GM18909 (cell line): ENCODE data around the gene LSM2.
A peak's percentile ranks its signal among the peaks of the same experiment; 100 is the strongest.
"Not testable (repeated sequence)": the region's sequence is repeated elsewhere in the genome, so short reads cannot be mapped to it uniquely, and the experiment has no call there.

Experiments
- ATAC-seq: cut with Tn5 transposase; IDR thresholded peaks from one replicate; pipeline ENCODE4 v1.9.1; 2021; ENCODE audit warnings: mild to moderate bottlenecking; ENCODE audit not compliant: unreplicated experiment, poor library complexity

The LSM2 gene

DNA sequence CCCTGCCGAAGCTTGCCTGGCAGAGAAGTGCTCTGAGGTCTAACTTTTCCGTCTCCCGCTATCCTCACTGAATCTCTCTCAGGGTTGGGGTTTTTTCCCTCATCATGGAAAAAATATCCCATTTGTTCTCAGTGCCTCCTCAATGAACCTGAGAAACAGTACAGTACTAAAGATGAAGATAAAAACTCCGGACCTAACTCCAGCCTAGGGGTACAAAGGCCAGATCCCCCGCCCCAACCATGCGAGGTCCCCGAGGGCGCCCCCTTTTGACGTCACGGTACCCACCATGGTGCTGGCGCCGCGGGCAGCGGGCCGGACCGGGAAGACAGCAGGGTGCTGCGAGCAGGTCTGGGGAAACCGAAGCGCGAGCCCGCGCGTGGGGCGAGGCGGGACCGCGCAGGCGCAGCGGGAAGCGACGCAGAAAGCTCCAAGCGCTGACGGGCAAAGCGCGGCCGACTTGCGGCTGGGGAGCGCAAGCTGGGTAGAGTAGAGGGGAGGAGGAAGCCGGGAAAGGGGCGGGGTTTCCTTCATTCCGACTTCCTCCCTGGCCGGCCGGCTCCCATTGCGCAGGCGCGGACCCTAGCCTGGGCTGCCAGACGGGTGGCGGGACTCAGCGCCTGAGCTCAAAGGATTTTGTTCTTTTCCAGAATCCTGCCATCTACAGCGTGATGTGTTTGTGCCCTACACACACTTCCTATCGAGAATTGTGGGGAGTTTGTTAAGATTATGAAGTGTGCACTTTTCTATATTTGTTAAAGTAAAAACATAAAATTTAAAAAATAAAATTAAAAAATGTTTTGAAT, at the start of gene LSM2:
Gene LSM2, minus strand, starts transcription at position 497 of the 803 bp plus-strand sequence. Its CDS starts 209 bp downstream, at position 288.
- peak; percentile 90 for ATAC-seq

DNA sequence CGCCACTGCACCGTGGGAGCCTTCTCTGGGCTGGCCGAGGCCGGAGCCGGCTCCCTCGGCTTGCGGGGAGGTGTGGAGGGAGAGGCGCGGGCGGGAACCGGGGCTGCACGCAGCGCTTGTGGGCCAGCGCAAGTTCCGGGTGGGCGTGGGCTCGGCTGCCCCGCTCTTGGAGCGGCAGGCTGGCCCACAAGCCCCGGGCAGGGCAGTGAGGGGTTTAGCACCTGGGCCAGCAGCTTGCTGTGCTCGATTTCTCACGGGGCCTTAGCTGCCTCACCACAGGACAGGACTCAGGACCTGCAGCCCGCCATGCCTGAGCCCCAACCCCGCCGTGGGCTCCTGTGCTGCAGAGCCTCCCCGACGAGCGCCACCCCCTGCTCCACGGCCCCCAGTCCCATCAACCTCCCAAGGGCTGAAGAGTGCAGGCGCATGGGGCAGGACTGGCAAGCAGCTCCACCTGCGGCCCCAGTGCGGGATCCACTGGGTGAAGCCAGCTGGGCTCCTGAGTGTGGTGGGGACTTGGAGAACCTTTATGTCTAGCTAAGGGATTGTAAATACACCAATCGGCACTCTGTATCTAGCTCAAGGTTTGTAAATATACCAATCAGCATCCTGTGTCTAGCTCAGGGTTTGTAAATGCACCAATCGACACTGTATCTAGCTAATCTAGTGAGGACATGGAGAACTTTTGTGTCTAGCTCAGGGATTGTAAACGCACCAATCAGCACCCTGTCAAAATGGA, 45.4 kb upstream of the LSM2 start:
- ATAC-seq, result not testable (repeated sequence)

DNA sequence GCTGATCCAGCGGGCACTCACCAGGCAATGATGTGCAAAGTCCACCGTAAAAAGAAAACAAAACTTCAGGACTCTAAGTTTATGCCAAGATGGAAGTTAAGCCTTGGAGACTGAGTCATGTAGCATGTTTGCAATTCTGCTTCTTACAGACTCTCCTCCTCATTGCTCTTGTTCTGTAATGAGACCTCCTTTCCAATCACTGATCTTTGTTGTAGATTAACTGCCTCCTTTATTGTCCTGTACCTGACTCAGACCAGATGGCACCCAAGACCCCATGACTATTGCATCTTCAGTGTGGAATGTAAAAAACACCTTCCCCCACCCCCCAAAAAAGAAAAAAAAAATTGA, 44.7 kb upstream of the LSM2 start:
- ATAC-seq, result no peak

DNA sequence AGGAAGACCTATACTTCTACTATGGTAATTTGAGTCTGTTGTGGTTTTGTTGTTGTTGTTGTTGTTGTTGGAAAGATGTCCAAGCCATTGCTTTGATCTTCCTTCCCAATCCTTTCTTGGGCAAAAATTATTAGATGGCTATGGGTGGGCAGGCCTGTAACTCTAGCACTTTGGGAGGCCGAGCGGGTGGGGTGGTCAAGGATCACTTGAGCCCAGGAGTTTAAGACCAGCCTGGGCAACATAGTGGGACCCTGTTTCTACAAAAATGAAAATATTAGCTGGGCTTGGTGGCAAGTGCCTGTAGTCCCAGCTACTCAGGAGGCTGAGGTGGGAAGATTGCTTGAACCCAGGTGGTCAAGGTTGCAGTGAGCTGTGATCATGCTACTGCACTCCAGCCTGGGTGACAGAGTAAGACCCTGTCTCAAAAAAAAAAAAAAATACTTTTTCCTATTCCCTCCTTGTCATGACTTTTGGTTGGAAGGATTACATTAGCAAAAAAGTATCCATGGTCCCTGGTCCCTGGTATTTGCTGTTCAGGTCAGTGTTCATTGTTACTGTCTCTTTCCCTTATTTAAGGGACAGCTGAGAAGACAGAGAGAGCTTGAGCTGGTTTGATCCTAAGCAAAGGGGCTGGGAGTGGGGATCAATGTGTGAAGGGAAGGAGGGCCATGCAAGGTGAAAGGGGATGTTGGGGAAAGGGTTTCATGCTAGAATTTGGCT, 44.2 kb upstream of the LSM2 start:
- ATAC-seq, result no peak

DNA sequence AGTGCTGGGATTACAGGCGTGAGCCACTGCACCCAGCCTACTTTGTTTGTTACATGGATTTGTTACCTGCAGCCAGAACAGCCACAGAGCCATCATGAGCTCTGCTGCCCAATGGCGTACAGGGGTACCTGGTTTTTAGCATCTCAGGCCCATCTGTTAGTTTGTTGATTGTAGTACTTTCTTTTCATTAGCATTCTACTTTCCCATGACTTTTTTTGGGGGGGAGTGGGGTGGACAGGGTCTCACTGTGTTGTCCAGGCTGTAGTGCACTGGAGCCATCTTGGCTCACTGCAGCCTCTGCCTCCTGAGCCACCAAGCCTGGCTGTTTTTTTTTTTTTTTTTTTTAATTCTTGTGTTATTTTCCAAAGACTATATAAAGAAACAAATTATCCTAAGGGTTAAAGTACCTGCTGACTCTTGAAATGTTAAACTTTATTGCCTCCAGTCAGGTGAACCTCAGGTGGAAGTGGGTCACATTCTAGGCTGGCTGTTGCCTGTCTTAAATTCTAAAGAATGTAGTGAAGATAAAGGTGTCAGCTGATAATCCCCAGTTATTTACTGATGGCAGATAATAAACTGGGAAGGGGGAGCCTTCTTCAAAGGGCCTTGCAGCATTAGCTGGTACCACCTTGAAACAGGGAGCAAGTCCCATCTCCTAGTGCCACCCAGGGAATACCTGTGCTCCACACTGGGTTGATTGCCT, 40.7 kb upstream of the LSM2 start:
- no peak for ATAC-seq

DNA sequence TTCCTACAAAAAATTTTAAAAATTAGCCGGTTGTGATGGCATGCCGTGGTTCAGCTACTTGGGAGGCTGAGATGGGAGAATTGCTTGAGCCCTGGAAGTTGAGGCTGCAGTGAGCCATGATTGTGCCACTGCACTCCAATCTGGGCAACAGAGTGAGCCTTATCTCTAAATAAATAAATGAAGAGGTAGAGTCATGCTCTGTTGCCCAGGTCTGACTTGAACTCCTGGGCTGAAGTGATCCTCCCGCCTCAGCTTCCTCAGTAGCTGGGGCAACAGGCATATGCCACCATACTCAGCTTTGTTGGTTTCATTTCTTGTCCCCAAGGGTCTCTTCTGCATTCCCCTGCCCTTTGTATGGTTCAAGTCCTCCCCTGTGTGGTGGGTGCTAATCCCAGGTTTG, 37.7 kb upstream of the LSM2 start:
- no peak for ATAC-seq

DNA sequence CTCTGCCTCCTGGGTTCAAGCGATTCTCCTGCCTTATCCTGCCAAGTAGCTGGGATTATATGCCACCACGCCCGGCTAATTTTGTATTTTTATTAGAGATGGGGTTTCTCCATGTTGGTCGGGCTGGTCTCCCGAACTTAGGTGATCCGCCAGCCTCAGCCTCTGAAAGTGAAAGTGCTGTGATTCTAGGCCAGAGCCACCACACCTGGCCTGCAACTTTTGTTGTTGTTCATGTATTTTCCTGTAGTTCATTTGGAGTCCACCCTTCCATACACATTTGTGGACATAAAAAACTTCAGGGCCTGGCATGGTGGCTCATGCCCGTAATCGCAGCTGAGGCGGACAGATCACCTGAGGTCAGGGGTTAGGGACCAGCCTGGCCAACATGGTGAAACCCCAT, 35.3 kb upstream of the LSM2 start:
- no peak for ATAC-seq

DNA sequence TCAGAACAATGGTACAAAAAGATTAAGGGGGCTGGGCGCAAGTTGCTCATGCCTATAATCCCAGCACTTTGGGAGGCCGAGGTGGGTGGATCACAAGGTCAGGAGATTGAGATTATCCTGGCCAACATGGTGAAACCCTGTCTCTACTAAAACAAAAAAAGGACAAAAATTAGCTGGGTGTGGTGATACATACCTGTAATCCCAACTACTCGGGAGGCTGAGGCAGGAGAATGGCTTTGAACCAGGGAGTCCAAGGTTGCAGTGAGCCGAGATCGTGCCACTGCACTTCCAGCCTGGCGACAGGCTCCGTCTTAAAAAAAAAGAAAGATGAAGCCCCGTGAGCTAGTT, 33.0 kb upstream of the LSM2 start:
- ATAC-seq, result not testable (repeated sequence)

DNA sequence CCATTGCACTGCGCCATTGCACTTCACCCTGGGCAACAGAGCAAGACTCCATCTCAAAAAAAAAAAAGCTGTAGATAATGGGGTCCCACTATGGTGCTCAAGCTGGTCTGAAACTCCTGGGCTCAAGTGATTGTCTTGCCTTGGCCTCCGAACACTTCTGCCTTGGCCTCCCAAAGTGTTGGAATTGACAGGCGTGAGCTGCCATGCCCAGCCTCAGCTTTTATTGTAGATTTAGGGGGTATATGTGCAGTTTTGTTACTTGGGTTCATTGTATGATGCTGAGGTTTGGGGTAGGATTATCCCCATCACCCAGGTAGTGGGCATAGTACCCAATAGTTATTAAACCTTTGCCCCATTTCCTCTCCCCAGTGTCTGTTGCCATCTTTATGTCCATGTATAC, 32.2 kb upstream of the LSM2 start:
- ATAC-seq, result no peak

DNA sequence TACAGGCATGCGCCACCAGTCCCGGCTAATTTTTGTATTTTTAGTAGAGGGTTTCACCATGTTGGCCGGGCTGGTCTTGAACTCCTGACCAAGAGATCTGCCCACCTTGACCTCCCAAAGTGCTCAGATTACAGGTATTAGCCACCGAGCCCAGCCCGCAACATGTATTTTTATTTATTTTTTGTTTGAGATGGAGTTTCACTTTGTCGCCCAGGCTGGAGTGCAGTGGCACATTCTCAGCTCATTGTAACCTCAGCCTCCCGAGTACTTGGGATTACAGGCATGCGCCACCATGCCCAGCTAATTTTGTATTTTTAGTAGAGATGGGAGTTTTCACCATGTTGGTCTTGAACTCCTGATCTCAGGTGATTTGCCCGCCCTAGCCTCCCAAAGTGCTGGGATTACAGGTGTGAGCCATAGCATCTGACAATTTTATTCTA, 31.4 kb upstream of the LSM2 start:
- not testable (repeated sequence) for ATAC-seq

DNA sequence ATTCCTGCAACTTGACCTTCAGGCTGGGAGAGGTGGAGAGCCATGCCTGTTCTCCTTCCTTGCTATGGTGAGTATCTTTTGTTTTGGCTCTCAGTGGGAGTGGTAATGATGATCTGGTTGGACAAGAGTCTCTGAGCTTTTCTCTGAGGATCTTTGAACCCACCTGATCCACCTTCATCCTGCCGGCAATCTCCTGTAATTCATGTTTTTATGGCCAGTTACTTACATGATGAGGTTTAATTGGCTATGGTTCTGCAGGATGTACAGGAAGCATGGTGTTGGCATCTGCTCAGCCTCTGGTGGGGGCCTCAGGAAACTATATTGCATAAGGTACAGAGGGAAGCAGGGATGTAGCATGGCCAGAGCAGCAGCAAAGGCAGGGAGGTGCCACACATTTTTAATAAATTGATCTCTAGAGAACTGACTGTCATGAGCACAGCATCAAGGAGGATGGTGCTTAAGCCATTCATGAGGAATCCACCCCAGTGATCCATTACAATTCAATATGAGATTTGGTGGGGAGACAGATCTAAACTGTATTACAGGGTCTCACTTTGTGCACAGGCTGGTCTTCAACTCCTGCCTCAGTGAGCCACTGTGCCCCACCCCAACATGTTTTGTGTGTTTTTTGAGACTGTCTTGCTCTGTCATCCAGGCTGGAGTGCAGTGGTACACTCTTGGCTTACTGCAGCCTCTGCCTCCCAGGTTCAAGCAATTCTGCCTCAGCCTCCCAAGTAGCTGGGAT, 30.8 kb upstream of the LSM2 start:
- no peak for ATAC-seq

DNA sequence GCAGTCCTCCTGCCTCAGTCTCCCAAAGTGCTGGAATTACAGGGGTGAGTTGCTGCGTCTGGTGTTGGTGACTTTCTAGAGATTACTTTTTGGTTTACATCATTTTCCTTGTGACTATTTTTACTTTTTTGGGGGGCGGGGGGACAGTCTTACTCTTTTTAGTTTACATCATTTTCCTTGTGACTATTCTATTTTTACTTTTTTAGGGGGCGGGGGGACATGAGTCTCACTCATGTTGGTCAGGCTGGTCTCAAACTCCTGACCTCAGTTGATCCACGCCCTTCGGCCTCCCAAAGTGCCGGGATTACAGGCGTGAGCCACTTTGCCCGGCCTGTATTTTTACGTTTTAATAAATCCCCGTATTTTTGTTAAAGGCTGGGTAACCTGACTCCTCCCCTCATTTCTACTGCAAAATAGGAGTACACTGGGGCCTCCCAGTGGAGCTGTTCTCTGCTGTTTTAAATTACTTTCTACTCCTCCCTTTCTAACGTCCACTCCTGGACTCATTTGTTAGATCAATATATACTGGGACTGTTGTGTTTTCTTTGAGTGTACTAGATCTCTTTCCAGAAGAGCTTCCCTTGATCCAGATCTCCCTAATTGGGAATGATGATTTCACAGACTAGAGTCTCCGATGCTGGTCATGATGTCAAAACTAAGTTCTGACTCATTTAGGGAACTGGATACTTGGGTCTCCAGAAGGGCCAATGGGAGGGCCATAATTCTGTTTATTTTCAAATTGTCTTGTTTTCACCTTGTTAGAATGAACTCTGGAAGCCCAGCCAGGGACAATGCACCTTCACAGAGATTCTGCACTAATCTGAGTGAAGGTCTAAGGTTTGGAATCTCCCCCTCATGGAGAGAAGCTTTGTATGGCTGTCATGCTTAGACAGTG, 30.0 kb upstream of the LSM2 start:
- no peak for ATAC-seq

DNA sequence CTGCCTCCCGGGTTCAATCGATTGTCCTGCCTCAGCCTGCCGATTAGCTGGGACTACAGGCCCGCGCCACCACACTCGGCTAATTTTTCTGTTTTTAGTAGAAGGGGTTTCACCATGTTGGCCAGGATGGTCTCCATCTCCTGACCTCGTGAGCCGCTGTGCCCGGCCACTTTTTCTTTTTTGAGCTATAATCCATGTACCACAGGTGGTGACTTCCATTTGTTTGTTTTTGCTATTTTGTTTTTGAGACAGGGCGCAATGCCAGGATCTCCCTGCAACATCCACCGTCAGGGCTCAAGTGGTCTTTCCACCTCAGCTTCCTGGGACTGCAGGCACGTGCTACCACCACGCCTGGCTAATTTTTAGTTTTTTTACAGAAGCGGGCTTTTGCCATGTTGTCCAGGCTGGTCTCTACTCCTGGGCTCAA, 29.3 kb upstream of the LSM2 start:
- no peak for ATAC-seq

DNA sequence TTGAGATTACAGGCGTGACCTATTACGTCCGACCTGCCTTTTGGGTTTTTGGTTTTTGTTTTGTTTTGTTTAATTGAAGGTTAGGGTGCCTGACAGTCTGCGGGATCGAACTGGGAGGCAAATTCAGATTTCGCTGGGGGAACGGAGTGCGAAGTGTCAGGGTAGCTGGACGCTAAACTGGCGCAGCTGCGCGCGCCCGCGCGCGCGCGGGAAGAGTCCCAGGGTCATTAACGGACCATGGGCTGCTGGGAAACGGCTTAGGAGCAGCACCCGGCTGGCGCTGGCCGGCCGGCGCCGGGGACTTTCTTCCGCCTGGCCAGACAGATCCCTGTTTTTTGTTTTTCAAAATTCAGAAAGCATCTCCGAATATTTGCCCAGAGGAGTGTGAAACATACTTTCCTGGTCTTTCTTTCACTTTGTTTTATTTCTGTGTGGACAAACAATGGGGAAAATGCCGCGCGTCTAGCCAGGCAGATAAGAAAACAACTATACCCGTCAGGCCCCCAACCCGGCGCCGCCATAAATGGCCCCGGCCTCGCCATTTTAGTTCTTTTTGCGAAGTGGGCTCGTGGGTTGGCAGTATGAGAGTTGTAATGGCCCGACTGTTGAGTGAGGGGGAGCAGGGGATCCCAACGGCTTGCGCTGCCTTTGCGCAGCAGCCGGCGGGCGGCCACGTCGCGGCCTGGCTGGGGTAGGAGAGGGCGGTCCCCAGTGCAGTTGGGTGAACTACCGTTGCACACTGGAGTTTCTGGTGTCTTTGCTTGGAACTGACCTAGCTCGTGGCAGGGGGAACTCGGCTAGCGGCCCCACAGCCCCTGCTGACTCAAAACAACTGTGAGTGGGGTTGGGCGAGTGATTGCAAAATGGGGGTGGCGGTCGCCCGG, 27.8 kb upstream of the LSM2 start:
- peak; percentile 42 for ATAC-seq

DNA sequence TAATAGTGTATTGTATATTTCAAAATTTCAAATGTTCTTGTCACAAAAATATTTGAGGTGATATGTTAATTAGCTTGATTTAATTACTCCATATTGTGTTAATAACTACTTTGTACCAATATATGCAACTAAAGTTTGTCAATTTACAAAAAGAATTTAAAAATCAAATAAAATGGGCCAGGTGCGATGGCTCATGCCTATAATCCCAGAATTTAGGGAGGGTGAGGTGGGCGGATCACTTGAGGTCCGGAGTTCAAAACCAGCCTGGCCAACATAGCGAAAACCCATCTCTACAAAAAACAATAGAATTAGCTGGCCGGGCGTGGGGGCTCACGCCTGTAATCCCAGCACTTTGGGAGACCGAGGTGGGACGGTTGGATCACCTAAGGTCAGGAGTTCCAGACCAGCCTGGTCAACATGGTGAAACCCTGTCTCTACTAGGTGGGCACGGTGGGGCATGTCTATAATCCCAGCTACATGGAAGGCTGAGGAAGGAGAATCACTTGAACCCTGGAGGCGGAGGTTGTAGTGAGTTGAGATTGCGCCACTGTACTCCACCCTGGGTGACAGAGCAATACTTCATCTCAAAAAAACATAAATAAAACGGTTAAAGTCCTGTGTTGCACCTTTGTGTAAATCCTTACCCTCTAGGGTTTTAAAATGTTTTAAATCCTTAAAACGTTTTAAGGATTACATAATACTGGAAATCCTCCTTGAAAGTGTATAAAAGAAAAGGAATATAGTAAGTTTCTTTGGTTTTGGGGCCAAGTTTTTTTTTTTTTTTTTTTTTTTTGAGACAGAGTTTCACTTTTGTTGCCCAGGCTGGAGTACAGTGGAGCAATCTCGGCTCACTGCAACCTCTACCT, 24.8 kb upstream of the LSM2 start:
- no peak for ATAC-seq

DNA sequence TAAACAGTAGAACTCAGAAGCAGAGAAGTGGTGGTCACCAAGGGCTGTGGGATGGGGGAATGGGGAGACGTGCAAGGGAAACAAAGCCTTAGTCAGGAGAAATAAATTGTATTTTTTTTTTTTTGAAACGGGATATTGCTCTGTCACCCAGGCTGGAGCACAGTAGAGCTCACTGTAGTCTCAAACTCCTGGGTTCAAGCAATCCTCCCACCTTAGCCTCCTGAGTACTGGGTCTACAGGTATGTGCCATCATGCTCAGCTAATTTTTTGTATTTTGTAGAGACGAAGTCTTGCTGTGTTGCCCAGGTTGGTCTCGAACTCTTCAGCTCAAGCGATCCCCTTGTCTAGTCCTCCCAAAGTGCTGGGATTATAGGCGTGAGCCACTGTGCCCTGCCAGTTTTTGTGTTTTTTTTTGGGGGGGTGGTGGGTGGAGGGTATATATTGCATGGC, 24.1 kb upstream of the LSM2 start:
- ATAC-seq, result no peak
